GM18873 (cell line): Measurements from ENCODE around the gene GSPT1.
A peak's percentile ranks its signal among the peaks of the same experiment; 100 is the strongest.
"Not testable (repeated sequence)": the region's sequence is repeated elsewhere in the genome, so short reads cannot be mapped to it uniquely, and the experiment has no call there.

ENCODE experiments used
- ATAC-seq: cut with Tn5 transposase; IDR thresholded peaks from one replicate; pipeline ENCODE4 v1.9.1; 2021; ENCODE audit warnings: mild to moderate bottlenecking, moderate library complexity, moderate number of reproducible peaks; ENCODE audit not compliant: unreplicated experiment, low FRiP score

The GSPT1 gene

GRCh38 chr16:11869353-11870228 lies 46.2 kb downstream of the GSPT1 start:
- no peak for ATAC-seq

- no peak for ATAC-seq
Observed at GRCh38 chr16:11868412-11868980, 47.3 kb downstream of the GSPT1 start.

- no peak for ATAC-seq
Observed at GRCh38 chr16:11862489-11862888, 53.3 kb downstream of the GSPT1 start.

DNA sequence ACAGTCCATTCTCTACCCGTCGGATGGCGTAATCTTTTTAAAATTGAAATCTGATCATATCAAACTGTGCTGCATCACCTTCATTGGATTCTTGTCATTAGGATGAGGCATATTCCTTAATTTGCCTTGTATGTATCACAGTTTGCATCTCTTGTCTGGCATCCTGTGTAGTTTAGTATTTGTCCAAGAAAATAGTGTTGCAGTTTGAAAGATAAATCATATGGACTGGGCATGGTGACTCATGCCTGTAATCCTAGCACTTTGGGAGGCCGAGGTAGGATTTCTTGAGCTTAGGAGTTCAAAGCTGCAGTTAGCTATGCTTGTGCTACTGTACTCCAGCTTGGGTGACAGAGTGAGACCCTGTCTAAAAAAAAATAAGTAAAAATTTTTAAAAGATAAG lies 58.6 kb downstream of the GSPT1 start:
- ATAC-seq: no peak

DNA sequence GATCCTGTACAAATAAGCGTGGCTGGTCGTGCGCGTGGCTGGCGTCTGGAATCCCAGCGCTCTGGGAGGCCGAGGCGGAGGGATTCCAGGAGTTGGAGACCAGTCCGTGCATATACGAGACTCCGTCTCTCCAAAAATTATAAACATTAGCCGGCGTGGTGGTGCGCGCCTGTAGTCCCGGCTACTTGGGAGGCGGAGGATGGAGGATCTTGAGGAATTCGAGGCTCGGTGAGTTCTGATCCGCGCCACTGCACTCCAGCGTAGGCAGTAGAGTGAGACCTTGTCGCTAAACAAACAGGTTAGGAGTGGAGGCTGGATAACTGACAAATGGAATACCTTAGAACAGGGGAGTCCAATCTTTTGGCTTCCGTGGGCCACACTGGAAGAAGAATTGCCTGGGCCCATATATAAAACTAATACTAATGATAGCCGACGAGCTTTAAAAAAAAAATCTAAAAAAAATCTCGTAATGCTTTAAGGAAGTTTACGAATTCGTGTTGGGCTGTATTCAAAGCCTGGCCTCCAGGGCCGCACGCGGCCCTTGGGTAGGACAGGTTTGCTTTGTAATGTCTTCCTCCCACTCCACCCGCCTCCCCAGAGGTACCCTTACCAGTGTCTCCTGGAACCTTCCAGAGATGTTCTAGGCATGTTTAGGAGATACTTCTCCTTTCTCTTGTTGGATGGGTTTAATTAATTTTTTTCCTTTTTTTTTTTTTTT lies 63.5 kb downstream of the GSPT1 start:
- ATAC-seq: no peak

- ATAC-seq: peak; percentile 75
Observed at GRCh38 chr16:11851294-11852091, 64.3 kb downstream of the GSPT1 start, which contains the start of gene RSL1D1. TSS of gene RSL1D1 (minus strand) at chr16:11851542. CDS start at chr16:11851512, 30 bp downstream.

DNA sequence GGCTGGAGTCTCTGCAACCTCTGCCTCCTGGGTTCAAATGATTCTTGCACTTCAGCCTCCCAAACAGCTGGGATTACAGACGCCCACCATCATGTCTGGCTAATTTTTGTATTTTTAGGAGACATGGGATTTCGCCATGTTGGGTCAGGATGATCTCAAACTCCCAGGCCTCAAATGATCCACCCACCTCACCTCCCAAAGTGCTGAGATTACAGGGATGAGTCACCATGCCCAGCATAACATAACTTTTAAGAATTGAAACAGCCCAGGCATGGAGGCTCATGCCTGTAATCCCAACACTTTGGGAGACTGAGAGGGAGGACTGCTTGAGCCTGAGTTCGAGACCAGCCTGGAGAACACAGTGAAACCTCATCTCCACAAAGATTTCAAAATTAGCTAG lies 66.9 kb downstream of the GSPT1 start:
- ATAC-seq: no peak

DNA sequence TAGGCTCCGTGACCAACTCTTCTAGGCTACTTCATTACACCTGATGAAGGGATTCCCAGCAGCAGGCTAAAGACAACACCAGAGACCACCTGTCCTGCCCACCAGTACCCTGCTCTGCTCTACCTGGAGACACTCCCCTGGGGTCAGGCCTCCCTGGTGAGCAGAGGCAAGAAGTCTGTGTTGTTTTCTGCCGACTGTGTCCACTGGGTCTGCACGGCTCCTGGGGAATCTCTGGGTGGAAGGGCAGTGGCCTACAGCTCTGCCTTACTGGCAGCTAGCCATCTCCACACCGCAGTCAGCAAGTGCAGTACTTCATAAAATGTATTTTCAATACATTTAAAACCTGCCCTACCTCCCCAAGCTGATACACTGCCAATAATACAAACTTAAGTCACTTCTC lies 71.3 kb downstream of the GSPT1 start:
- no peak for ATAC-seq

DNA sequence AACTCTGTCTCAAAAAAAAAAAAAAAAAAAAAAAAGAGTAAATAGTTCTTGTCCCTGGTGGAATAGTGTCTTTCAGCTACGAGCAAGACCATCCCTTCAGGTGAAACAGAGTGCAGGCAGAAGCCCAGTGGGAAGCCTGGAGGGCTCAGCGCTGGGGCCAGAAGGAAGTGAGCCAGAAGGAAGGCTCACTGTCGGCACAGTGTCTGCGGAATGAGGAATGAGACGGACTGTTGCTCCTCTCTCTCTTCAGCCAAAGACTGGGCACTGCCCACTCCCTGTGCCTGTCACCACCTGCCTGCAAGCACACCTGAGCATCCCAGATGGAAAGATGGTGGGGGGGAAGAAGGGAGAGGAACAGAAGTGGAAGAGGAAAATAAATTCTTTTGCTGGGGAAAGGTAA lies 71.9 kb downstream of the GSPT1 start:
- no peak for ATAC-seq

- ATAC-seq: no peak
Observed at GRCh38 chr16:11843206-11843605, 72.5 kb downstream of the GSPT1 start.

GRCh38 chr16:11841026-11841425 lies 74.7 kb downstream of the GSPT1 start:
- ATAC-seq: no peak

GRCh38 chr16:11836650-11837244 lies 79.0 kb downstream of the GSPT1 start:
- no peak for ATAC-seq

- no peak for ATAC-seq
Observed at GRCh38 chr16:11835891-11836649, 79.7 kb downstream of the GSPT1 start.

DNA sequence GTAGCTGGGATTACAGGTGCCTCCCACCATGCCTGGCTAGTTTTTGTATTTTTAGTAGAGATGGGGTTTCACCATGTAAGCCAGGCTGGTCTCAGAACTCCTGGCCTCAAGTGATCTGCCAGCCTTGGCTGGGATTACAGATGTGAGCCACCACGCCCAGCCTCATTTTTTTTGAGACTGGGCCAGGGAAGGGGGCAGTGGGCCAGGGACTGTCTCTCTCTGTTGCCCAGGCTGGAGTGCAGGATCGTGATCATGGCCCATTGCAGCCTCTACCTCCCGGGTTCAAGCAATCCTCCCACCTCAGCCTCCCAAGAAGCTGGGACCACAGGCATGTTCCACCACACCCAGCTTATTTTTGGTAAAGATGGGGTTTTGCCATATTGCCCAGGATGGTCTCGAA lies 80.4 kb downstream of the GSPT1 start:
- ATAC-seq: no peak

DNA sequence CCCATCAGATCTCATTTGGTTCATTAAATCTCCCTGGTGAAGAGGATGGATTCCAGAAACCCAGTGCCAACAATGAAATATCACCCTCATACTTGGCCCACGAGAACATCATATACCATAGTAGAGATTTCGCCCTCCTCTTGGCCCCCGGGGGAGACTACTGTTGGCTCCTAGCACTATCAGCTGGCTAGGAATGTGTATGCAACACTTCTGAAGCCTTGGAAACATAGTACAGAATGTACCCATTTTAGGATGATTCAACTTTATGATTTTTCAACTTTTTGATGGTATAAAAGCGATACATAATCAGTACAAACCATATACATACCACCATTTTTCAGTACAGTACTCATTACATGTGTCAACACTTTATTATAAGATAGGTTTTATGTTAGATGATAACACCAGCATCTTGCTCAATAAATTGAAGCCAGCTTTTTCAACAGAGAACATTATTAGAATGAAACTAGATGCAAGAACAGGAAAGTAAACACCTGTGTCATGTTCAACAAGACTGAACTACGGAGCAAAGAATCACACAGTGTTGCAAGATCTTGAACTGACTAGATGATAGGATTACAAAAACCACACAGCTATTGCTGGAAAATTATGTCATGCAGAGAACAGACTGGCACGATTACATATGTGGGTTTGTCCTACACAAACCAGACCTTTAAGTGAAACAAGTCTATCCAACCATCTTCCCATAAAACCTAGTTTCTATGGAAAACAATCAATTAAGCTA lies 81.6 kb downstream of the GSPT1 start:
- ATAC-seq: no peak

DNA sequence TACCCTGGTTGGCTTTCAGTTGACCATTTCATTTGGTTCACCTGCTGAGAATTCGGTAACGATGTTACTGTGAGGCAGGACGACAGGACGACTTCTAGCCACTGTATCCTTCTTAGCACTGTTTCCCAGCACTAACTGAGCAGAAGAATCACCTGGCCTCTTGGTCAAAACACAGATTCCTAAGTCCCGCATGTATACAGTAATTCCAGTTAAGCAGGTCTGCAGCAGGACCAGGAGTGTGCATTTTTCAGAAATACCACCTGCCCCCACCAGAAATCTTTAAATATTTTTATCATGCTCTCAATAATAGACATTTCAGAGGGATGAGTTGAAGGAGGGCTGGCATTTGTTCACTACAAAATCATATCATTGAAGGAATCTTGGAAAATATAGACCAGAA lies 87.1 kb downstream of the GSPT1 start:
- ATAC-seq: no peak

GRCh38 chr16:11825520-11826165 lies 90.1 kb downstream of the GSPT1 start:
- not testable (repeated sequence) for ATAC-seq

DNA sequence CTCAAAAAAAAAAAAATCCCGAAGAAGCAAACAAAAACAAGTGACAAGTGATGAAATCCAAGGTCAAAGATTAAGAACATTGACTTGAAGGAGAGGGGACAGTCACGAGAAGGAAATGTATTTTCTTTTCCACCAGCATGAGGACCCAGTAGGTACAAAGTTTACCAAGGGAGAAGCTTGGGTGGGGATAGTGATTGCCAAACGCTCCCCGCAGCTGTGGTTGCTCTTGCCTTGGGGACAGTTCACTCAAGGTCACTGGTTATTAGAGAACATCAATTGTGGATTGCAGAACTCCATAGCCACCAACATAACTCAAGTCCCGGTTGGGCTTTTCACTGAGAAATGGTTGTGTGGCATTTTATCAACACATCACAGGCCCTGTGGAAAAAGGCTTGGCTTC lies 91.4 kb downstream of the GSPT1 start:
- no peak for ATAC-seq
